GM19397 (cell line): ENCODE measurements around the gene SRCAP.
A peak's percentile ranks its signal among the peaks of the same experiment; 100 is the strongest.
"Not testable (repeated sequence)": the region's sequence is repeated elsewhere in the genome, so short reads cannot be mapped to it uniquely, and the experiment has no call there.

Experiments used
- ATAC-seq: cut with Tn5 transposase; IDR thresholded peaks from one replicate; pipeline ENCODE4 v1.9.1; 2021; ENCODE audit warnings: mild to moderate bottlenecking, moderate library complexity; ENCODE audit not compliant: unreplicated experiment

Gene SRCAP

DNA sequence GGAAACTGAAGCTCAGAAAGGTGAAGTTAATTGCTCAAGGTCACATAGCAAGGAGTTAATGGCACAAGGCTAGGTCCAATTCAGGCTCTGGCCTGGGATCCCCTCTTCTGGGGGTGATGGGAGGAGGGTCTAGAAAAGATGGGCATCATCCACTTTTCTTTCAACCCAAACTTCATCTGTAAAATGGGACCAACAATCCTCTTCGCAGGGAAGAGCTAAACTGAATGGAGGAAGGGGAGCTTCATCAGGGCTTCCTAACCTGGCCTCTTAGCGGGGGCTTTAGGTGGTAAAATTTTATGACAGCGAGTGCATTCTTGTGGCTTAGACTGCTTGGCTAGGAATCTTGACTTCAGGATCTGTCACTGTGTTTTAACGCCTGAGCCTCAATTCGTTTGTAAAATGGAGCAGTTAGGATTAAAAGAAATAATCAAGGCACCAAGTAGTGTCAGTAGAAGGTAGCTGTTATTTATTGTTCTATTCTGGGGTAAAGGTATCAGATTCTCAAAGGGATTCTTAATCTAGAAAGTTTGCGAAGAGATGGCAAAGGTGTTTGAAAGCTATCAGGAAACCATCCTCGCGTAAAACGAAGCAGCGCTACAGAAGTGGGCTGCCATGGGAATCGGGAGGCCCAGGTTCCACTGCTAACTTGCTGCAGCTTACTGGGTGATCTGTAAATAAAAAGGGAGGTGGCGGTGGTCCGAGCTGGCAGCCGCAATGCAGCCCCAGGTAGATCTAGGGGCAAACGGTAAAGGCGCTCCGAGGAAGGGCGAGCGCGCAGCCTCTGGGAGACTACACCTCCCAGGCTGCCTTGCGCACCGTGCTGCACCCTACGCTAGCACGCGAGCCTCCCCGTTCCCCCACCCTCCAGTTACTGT, 1.5 kb upstream of the SRCAP start:
- no peak for ATAC-seq

DNA sequence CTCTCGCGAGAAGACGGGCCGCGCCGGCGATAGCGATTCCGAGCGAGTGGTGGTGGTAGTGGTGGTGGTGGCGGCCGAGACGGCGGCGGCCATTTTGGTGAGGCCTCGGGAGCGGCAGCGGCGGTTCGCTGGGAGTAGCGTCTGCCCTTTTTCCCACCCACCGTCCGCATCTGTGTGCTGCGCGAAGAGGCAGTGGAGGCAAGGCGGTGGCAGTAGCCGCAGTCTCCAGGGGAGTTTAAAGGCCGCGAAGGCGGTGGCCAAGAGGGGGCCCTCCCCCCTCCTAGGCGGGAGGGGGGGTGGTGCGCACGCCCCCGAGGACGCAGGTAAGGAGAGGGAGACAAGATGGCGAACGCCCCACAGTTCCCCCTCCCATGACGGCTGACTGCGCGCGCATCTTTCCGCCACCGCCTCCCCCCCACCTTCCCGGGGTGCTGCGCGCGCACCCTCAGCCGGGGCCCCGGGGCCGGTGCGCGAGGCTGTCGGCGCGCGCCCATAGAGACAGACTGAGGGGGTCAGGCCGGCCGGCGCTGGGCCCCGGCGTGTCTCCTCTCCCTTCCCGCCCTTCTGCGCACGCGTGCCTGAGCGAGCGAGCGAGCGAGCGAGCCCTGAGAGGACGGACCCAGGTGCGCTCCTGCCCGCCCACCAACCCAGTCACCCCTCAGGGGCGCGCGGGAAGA, 694 bp upstream of the SRCAP start:
- peak; percentile 80 for ATAC-seq

DNA sequence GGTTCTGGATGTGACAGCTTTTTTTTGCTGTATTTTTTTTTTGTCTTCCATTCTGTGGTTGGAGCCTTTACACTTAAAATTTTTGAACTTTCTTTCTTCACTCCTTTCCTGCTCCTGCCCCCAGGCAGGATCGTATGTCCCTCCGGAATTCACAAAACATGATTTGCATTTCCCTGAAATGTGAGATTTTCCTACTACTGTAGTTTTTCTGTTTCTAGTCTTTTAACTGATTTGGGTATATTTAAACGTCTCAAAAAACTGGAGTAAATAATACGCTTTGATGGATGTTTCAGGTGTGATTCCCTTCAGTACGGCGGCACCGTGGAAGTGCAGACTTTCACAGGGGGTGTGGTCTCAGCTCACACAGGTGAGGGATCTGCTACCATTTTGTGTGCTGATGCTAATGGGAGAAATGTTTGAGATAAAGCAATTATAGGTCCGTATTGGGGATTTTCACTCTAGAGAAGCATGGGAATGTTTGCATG, 686 bp downstream of the SRCAP start:
- no peak for ATAC-seq

- ATAC-seq: no peak
These were observed 1.5 kb downstream of the SRCAP start for GRCh38 chr16:30700491-30700890.

DNA sequence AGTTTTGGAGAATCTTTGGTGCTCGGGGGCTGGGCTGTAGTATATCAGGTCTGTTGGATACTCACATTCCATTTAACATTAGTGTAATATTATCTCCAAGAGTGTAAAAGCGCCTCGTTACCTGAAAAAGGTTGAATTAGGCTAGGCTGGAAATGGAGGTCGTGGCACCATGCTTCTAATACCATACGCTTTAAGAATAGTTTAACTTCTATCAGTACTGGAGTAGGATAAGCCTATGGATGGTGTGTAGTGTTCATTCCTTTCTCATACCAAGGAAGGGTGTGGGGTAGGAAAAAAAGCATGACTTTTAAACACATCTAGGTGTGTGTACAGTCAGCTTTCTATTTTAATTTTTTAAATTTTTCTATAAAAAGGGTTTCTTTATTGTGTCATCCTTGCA, 2.0 kb downstream of the SRCAP start:
- no peak for ATAC-seq

- not testable (repeated sequence) for ATAC-seq
These were observed 4.1 kb downstream of the SRCAP start for GRCh38 chr16:30703071-30703470.

DNA sequence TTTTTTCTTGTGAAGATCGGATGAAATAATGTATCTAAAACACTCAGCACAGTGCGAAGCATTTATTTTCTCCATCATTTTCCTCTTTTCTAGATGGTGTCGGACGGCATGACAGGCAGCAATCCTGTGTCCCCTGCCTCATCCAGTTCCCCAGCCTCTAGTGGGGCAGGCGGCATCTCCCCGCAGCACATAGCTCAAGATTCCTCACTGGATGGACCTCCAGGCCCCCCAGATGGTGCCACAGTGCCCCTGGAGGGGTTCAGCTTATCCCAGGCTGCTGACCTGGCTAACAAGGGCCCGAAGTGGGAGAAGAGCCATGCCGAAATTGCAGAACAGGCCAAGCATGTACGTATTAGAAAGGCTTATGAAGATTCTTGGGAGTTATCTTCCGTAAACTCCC, 5.0 kb downstream of the SRCAP start:
- no peak for ATAC-seq

- no peak for ATAC-seq
These were observed 7.1 kb downstream of the SRCAP start for GRCh38 chr16:30706046-30706445.

DNA sequence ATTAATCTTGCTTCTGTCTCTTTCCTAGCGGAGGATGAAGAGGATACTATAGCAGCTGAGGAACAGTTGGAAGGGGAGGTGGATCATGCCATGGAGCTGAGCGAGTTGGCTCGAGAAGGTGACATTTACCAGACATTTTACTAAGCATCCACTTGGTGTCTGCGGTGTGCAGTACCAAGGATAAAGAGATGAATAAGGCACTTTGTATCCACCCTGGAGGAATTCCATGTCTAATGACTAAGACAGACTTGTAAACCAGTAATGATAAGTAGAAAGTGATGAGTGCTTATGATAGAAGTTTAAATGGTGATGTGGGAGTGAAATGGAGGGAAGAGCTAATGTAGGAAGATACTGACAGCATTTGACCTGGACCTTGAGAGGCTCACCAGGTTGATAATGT, 12.0 kb downstream of the SRCAP start:
- no peak for ATAC-seq

DNA sequence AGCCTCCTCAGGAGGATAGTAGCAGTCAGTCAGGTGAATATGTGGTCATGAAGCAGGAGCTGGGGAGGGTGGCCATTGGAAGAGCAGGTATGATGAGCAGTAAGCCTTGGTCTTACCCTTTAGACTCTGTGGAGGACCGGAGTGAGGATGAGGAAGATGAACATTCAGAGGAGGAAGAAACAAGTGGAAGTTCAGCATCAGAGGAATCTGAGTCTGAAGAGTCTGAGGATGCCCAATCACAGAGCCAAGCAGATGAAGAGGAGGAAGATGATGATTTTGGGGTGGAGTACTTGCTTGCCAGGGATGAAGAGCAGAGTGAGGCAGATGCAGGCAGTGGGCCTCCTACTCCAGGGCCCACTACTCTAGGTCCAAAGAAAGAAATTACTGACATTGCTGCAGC, 12.7 kb downstream of the SRCAP start:
- no peak for ATAC-seq

- ATAC-seq: no peak
These were observed 16.9 kb downstream of the SRCAP start for GRCh38 chr16:30715750-30716445.

DNA sequence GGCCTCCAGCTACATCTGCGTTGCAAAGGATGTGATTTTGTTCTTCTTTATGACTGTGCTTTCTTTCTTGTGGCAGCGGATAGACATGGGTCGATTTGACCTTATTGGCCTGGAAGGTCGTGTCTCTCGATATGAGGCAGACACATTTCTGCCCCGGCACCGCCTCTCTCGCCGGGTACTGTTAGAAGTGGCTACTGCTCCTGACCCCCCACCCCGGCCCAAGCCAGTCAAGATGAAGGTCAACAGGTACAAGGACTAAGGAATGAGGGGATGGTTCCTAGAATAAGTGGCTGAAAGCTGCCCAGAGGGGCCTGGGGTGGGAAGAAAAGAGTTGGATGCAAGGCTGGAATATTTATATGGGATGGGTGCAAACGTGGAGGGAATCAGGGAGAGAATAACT, 21.1 kb downstream of the SRCAP start:
- ATAC-seq: no peak

DNA sequence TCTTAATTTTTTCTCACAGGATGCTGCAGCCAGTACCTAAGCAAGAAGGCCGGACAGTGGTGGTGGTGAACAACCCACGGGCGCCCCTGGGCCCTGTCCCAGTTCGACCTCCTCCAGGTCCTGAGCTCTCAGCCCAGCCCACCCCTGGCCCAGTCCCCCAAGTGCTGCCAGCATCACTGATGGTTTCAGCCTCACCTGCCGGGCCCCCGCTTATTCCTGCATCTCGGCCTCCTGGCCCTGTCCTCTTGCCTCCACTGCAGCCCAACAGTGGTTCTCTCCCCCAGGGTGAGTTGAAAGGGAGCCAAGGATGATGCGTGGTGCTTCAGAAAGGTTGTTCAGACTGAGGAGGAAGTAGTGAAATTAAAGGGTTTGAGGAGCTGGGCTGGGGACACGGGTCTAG, 21.7 kb downstream of the SRCAP start:
- no peak for ATAC-seq

GRCh38 chr16:30721167-30721566, 22.2 kb downstream of the SRCAP start:
- ATAC-seq: no peak

GRCh38 chr16:30721606-30722005, 22.6 kb downstream of the SRCAP start:
- ATAC-seq: no peak

- no peak for ATAC-seq
These were observed 23.5 kb downstream of the SRCAP start for GRCh38 chr16:30722443-30722842.

DNA sequence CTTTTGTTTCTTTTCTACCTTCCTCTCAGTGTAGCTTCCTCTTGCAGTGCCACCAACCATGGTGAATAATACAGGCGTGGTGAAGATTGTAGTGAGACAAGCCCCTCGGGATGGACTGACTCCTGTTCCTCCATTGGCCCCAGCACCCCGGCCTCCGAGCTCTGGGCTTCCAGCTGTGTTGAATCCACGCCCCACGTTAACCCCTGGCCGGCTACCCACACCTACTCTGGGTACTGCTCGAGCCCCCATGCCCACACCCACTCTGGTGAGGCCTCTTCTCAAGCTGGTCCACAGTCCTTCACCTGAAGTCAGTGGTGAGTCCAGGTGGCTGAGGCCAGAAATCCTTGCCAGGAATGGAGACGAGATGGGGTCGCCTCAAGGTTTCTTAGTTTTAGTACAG, 23.9 kb downstream of the SRCAP start:
- no peak for ATAC-seq

DNA sequence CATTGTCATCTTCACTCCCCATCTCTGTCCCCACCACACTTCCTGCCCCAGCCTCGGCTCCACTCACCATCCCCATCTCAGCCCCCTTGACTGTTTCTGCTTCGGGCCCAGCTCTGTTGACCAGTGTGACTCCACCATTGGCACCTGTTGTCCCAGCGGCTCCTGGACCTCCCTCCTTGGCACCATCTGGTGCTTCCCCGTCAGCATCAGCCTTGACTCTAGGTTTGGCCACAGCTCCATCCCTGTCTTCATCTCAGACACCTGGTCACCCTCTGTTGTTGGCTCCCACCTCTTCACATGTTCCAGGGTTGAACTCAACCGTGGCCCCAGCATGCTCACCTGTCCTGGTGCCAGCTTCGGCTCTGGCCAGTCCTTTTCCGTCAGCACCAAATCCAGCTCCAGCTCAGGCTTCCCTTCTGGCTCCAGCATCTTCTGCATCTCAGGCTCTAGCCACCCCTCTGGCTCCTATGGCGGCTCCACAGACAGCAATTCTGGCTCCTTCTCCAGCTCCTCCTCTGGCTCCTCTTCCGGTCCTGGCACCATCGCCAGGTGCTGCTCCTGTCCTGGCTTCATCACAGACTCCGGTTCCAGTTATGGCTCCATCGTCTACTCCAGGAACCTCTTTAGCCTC, 24.9 kb downstream of the SRCAP start:
- no peak for ATAC-seq

GRCh38 chr16:30724641-30725417, 25.9 kb downstream of the SRCAP start:
- no peak for ATAC-seq

GRCh38 chr16:30725418-30725792, 26.4 kb downstream of the SRCAP start:
- ATAC-seq: no peak
